ENCODE measurements around the gene KRTAP5-2.
"Not testable (repeated sequence)": the region's sequence is repeated elsewhere in the genome, so short reads cannot be mapped to it uniquely, and the experiment has no call there.

KRTAP5-2 gene, protein sequence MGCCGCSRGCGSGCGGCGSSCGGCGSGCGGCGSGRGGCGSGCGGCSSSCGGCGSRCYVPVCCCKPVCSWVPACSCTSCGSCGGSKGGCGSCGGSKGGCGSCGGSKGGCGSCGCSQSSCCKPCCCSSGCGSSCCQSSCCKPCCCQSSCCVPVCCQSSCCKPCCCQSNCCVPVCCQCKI

DNA sequence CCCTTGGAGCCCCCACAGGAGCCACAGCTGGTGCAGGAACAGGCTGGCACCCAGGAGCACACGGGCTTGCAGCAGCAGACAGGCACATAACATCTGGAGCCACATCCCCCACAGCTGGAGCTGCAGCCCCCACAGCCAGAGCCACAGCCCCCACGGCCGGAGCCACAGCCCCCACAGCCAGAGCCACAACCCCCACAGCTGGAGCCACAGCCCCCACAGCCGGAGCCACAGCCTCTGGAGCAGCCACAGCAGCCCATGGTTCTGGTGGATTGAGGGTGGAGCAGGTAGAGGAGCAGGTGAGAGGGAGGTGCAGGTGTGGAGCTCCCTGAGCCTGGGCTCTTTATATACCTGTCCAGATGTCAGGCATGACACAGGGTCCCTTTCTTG is at the start of gene KRTAP5-2:
Gene KRTAP5-2, minus strand, starts transcription at position 301 of the 387 bp plus-strand sequence. Its CDS starts 44 bp downstream, at position 257.
- DNase-seq, result no peak

DNA sequence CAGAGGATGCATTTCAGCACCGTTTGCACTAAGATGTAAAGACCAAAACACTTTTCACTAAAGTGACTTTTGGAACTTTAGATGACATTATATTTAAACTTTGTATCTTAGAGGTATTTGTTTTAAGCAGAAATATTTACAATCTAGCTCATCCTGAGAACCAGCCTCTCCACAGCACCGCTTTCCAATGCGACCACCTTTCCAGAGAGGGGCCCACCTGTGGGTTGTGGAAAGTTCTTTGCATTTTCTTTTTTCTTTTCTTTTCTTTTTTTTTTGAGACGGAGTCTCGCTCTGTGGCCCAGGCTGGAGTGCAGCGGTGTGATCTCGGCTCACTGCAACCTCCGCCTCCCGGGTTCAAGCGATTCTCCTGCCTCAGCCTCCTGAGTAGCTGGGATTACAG is 48.4 kb upstream of the KRTAP5-2 start:
- not testable (repeated sequence) for DNase-seq

DNA sequence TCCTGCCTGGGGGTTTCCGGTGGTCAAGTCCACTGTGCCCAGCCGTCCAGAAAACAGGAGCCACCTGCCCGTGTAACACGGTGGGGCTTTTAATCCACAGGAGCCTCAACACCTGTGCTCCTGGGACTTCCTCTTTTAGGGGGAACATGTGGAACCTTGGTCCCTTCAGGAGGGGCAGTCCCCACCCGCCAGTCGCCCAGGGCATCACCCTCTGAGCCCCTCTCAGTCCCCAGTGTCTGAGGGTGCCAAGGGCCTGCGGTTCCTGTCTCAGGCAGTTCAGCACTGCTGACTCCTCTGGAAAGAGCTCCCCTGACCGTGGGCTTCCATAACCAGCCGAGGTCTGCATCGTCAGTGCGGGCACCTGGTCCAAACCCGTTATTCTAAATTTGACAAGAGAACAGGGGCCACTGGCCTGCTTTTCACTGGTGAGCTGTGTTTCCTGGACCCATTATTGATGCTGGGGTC is 47.3 kb upstream of the KRTAP5-2 start:
- no peak for DNase-seq

DNA sequence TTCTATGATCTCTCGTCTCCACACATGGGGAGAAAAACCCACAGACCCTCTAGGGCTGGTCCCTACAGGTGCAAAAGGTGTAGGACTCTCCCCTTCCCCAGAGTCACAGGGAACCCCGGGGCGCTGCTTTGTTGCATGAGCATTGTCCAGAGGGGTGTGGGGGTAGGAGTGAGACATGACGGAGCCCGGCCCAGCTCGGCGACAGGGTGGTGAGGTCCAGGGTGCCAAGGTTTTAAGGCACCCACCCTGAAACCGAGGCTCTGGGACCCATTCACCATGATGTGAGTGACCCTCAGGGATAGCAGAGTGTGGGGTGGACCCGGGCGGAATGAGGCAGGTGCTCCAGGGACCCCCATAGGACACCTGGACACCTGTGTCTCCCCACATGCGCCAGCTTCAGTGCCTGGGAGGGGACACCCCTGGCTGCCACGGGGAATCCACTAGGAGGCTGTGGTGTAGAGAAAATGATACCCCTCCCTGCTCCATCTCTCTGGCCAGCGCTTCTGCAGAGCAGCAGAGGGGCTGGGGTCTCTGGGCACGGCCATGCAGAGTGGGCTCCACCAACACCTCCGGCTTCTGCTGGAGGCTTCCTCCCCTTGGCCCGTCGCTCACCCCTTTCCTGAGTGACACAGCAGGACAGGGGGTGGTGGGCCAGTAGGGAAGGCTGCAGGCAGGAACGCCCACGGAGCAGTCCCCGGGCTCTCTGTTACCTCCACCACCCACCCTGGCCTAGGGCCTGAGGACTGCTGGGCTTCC is 46.7 kb upstream of the KRTAP5-2 start:
- no peak for DNase-seq

DNA sequence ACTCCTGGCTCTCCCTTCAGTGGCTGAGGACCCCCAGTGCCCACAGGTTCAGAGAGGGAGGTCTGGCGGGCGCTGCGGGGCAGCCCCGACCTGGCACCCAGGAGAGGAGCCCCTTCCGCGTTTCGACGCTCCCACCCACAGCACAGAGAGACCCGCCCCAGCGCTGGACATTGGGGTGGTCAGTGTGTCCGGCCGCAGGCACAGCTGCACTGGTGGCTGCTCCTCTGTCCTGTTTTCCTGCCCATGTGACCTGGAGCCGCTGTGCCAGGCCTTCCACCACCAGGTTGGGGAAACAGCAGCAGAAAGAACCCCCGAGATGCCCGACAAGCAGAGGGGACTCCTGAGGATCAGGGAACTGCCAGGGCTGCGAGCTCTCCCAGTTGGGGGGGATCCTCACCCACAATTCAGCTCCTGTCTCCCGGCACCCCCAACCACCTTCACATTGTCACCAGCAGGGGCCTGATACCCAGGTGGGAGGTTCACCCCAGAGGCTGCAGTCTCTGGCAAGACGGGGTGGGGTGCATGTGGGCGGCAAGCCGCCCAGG is 45.1 kb upstream of the KRTAP5-2 start:
- no peak for DNase-seq

DNA sequence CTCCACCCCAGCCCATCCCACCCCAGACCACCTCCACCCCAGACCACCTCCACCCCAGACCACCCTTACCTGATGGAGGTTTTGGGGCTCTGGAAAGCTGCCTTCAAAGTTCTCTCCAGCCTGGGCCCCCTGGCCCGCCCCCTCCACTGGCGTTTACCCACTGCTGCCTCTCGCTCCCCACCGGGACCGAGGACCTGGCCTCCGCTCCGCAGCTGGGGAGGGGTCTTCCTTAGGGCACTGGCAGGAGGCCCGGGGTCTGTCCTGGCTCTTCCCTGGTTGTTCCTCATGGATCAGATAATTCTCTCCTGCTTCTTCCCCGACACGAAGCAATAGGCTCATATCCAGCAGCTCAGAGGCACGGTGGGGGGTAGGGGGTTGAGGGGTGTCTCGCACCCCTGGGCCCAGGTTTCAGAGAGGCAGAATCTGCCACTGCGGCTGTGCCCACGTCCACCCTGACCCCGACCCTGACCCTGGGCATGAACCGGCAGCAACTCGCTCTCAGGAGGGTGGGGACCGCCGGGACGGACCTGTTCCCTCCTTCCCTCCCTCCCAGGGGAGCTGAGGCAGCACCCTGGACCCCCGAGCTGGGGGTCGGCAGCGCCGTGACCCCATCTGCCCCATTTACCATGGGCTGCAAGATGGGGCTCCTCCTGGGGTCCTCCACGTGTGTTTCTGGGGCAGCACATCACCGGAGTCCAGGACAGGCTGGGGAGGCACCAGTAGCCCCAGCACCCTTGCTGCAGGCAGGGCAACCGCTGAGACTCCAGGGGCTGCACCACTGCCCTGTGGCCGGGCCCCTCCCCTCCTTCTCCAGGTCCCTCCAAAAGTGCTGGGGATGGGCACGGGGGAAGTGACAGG is 44.4 kb upstream of the KRTAP5-2 start:
- no peak for DNase-seq

DNA sequence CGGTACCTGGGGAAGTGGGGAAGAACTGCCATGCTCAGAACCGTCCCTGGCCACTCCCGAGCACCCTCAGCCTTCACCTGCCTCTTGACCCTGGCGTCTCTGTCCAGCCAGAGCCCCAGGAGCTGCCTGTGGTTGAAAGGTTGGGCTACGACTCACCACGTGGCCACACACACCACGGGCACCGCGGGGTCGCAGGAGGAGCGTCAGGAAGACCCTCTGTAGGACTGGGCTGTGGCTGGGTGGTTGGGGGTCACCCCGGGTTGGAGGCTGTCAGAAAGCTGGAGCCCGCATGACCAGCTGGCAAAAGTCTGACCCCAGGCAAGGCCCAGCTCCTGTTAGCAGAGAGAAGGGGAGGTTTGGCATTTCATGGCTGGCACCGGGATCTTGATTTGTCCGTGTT is 43.0 kb upstream of the KRTAP5-2 start:
- no peak for DNase-seq

DNA sequence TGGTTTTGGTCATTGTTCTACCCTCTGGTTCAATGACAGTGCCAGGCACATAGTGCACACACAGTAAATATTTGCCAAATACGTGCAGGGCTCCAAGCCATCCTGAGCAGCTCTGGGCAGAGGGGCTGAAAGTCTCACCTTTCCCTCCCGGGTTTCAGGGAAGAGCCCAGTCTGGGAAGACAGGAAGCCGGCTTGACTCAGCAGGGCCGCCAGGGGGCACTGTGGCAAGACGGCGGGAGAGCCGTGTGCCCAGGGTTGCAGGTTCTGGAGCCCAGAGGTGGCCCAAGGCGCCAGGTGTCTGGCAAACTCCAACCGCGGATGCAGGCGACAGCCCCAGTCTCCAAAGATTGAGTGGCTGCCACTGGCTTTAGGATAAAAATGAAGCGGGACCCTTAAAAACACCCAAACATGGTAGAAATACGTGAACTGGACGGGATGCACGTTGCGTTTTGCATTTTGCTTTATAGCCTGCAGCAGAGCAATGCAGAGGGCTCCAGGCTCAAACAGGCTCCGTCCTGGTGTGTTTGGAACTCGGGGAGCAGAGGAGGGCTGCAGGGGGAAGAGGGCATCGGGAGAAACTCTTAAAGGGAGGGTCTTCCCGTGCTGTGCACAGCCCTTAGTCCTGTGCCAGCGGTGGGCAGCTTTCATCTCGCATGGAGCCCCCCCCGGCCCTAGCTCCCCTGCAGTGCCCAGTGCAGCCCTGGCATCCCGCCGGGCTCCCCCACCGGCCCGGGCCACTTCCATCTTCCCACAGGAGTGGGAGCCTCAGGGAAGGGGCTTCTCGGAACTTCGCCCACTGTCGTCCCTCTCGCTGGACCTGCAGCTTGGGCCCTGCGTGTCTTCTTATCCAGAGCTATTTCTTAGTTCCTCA is 42.2 kb upstream of the KRTAP5-2 start:
- peak; percentile 12 for DNase-seq

DNA sequence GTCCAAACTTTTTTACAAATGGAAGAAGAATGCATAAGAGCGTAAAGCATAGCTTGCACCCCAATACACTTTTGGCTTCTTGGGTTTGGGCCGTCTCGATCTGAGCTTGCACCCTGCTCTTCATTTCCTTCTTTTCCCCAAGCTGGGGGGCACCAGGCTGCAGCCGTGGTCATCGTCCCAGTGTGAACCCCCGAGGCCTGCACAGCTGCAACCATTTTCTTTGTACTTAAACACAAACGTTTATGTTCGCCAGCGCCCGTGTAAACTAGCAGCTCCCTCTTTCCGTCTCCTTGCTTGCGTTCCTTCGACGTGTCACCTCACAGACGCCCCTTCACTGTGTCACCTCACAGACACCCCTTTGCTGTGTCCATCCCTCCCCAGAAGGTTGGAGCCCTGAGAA is 41.6 kb upstream of the KRTAP5-2 start:
- DNase-seq, result no peak

DNA sequence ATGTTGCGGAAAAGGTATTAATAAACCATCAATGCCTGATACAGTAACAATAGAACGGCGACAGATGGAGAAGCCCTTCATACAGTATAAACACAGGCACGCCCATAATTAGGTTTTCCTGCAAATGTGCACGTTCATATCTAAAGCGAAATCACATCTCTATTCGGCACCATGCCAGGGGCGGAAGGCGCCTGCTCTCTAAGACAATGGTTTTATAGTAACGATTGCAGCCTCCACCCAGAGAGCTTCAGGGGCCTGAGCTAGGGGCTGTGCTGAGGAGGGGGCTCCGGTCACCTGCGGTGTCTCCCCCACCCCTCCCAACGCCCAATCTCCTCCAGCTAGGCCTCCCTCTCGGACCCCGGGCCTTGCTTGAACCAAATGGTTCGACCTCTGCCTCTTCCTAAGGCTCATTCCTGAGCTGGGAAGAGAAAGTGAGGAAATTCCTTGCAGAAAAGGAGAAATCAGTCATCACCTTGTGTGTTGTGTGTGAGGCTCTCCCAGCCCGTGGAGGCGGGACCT is 41.1 kb upstream of the KRTAP5-2 start:
- no peak for DNase-seq

DNA sequence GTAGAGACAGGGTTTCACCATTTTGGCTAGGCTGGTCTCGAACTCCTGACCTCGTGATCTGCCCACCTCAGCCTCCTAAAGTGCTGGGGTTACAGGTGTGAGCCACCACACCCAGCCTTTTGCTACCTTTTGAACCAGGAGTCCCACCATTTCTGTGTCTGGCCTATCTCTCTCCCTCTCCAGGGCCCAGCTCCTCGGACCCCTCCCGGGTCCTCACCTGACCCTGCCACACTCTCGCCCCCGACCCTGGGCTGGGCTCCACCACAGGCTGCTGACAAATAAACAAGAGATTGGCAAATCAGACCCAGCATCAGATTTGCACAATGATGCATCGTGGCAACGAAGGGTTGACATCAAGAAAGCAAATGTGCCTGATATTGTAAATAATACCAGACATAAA is 40.2 kb upstream of the KRTAP5-2 start:
- no peak for DNase-seq

DNA sequence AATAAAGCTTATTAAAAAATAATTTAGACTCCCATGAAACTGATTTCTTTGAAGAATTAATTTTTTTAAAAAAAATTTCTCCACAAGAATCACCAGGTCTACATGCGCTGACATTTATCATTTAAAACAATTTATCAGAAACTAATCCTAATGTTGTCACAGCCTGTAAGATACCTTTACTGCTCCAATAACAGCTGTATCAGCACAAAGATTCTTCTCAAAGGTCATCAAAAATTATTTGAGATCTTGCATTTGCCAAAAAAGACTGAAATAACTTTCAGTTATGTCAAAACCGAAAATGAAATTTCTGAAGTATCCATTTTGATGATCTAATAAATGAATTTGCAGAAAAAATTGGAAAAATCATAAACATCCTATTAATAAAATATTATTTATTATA is 39.5 kb upstream of the KRTAP5-2 start:
- DNase-seq, result no peak

DNA sequence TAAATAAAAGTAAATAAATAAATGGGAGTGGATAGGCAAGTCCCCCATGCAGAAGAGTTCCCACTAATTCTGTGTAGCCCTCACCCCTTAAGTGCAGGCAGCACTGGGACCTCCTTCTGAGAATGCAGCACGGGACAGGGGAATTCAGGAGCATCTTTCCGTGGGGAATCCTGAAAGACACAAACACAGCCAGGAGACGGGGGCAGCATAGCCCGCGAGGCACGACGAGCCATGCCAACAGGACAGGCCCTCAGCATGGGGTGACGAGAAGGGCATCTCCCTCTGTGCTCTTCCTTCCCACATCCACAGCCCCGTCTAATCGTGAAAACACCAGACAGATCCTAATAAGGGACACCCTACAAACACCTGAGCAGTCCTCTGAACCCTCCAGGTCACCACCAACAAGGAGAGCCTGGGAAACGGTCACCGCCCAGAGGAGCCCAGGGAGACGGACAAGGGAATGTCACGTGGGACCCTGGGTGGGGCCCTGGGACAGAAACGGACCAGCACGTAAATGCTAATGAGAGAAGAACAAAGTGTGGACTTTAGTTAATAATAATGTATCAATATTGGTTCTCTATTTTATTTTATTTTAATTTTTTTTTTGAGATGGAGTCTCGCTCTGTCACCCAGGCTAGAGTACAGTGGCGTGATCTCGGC is 38.3 kb upstream of the KRTAP5-2 start:
- no peak for DNase-seq

DNA sequence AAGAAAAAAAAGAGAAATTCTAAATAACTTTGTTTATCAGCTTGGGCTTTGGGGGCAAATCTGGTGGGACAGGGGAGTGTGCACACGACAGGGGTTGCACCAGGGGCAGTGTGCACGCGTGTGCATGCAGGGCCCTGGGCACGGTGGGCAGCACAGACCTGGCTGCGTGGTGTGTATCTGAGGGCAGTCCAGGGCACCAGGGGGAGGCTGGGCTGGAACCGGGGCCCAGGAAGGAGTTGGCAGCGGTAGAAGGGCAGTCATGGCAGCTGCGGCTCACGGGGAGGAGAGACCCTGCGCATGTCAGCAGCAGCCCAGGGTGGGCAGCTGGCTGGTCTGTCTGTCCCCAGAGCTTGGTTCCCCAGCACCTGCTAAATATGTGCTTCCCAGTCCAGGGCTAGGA is 35.8 kb upstream of the KRTAP5-2 start:
- DNase-seq, result no peak

DNA sequence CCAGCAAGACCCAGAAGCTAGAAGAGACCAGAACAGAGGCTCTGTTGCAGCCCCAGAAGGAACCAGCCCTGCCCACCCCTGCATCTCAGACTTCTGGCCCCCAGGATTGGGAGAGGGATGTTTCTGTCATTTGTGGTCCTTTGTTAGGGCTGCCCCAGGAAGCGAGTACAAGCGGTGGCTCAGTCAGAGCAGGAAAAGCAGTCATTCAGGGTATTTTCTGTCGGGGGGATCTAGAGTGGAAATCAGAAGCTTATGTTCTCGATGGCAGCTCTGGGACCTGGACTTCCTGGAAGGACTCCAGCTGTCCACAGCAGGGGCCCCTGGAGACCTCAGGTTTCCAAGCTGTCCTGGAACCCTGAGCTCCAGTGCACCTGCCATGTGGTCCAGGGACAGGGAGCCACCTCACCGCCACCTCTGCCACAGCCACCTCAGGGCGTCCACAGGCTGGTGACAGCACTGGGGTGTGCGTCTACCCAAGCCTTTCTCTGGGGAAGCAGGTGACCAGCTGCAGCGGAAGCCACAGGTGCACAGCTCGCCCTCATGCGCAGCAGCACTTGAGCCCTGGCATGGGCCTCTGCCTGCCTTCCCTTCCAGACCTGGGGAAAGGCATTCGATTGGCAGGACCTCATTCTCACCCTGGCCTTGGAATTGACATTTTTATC is 34.1 kb upstream of the KRTAP5-2 start:
- DNase-seq, result no peak

DNA sequence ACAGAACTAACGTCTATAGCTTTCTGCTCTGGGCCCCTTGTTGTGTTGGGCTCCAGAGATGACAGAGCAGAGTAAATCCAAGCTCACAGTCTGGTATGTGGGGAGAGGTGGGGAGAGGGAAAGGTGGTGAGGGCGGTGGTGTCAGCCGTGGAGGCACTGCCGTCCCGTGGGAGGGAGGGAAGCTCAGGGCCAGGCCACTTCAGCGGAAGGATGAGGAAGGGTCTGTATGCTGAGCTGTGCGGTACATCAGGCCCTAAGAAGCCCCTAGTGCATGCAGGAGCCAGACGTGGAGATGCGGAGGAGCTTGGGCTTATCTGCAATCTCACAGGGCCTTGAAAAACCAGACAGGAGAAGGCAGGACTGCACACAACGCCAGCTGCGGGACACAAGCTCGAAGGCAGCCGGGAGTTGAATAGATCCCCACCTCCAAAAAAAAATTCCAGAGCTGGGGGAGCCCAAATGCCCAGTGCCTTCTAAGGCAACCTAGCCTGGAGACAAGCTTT is 33.0 kb upstream of the KRTAP5-2 start:
- no peak for DNase-seq

DNA sequence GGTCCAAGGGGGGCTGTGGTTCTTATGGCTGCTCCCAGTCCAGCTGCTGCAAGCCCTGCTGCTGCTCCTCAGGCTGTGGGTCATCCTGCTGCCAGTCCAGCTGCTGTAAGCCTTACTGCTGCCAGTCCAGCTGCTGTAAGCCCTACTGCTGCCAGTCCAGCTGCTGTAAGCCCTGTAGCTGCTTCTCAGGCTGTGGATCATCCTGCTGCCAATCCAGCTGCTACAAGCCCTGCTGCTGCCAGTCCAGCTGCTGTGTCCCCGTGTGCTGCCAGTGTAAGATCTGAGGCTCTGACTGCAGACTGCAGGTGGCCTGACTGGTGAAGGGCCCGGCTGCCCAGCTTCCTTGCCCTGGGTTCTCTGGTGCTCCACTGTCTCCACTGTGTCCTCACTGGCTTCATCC is 32.2 kb upstream of the KRTAP5-2 start:
- no peak for DNase-seq

DNA sequence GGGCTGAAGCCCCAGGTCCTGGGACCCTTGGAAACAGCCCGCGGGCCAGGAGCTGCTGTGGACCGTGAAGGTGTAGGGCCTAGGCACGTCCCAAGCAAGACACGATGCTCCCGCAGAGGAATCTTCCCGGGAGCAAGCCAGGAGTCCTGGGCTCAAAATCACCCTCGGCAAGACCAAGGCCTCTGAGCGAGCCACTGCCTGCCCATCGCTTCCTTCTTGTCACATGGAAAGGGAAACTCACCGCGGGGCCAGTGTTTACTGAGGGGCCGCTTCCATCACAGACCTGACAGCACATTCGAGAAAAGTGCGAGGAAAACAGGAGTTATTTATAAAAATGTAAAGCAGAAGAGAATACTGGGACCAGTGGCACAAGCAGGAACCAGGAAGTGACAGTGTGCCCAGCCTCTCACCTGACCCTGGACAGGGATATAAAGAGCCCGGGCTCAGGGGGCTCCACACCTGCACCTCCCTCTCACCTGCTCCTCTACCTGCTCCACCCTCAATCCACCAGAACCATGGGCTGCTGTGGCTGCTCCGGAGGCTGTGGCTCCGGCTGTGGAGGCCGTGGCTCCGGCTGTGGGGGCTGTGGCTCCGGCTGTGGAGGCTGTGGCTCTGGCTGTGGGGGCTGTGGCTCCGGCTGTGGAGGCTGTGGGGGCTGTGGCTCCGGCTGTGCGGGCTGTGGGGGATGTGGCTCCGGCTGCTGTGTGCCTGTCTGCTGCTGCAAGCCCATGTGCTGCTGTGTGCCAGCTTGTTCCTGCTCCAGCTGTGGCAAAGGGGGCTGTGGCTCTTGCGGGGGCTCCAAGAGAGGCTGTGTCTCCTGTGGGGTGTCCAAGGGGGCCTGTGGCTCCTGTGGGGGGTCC is 31.5 kb upstream of the KRTAP5-2 start, which contains the start of gene KRTAP5-5:
Gene KRTAP5-5, plus strand, starts transcription at position 450 of the 860 bp plus-strand sequence. Its CDS starts 66 bp downstream, at position 516.
- DNase-seq, result no peak

DNA sequence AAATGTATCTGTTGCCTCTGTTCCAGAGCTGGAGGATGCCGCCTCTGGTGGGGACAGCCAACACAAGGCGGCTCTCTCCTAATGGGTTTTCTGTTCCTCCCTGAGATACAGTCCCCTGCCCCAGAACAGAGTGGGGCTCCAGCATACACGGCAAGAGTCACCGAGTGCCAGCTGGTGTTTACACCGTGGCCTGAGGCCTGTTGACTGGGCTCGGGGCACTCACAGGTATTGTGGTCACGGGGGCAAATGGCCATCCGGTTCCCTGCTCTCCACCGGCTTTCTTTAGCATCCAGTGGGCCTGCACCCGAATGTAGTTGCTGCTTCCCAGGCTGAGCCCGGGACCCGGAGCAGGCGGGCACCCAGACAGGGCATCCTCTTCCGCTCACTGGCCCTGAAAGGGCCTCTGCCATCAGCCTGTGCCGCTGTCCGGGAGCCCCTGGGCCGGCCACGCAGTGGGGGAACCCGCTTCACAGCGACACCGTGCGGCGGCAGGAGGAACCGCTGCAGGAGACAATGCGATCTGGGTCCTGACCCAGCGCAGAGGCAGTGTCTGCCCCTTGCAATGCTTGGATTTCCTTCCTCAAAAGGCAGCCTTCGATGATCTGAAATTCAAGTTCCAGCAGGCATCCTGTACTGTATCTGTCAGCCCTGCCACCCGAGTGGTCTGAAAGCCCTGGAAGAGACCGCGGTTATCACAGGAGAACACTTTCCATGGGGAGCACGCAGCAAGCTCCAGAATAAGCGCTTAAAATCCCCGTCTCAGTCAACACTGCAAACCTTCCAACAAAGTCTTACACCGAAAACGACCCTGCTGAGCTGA is 30.6 kb upstream of the KRTAP5-2 start:
- DNase-seq, result peak; percentile 18

Data from fibroblast of upper back skin (primary cell).